Neuronal stem cell (in vitro differentiated cells): ENCODE measurements around the gene C14orf119.

Source experiments
- DNase-seq: peaks from one replicate; pipeline ENCODE4 v3.0.0-alpha.2; 2013; ENCODE audit warnings: low spot score
- H2AFZ ChIP-seq: one replicate; pipeline ENCODE4 v1.6.1; 2013; ENCODE audit warnings: mild to moderate bottlenecking, low read length, inconsistent platforms
- H2AK5ac ChIP-seq: 2 replicates; pipeline ENCODE4 v1.6.1; 2013; ENCODE audit warnings: low read depth, mild to moderate bottlenecking, inconsistent platforms, low read length, moderate library complexity, mixed read lengths
- H2BK120ac ChIP-seq: 2 replicates; pipeline ENCODE4 v1.6.1; 2013; ENCODE audit warnings: low read depth, mild to moderate bottlenecking, inconsistent platforms, low read length, moderate library complexity, mixed read lengths
- H2BK12ac ChIP-seq: one replicate; pipeline ENCODE4 v1.6.1; 2013; ENCODE audit warnings: low read length, inconsistent platforms
- H2BK15ac ChIP-seq: 2 replicates; pipeline ENCODE4 v1.6.1; 2013; ENCODE audit warnings: mild to moderate bottlenecking, low read length, inconsistent platforms, mixed read lengths
- H2BK5ac ChIP-seq: one replicate; pipeline ENCODE4 v1.6.1; 2013; ENCODE audit warnings: inconsistent platforms, mild to moderate bottlenecking, low read length, moderate library complexity
- H3K14ac ChIP-seq: one replicate; pipeline ENCODE4 v1.6.1; 2013; ENCODE audit warnings: low read length, inconsistent platforms
- H3K18ac ChIP-seq: 2 replicates; pipeline ENCODE4 v1.6.1; 2013; ENCODE audit warnings: low read length, inconsistent platforms
- H3K23ac ChIP-seq: 2 replicates; pipeline ENCODE4 v1.6.1; 2013; ENCODE audit warnings: low read depth, mild to moderate bottlenecking, mixed read lengths, low read length, inconsistent platforms; ENCODE audit not compliant: poor library complexity
- H3K27ac ChIP-seq: replicated peaks from 3 replicates; pipeline ENCODE4 v1.5.1; 2013; ENCODE audit warnings: low read length, inconsistent platforms
- H3K27me3 ChIP-seq, 3 experiments: 2 replicates each; pipeline ENCODE4 v1.6.1; 2013; ENCODE audit warnings: low read length in 3 of 3, mild to moderate bottlenecking in 2 of 3, inconsistent platforms in 1 of 3, low read depth in 1 of 3, mixed read lengths in 1 of 3, moderate library complexity in 1 of 3; ENCODE audit not compliant: control insufficient read depth in 3 of 3, insufficient read depth in 3 of 3
- H3K36me3 ChIP-seq, 2 donors: replicated peaks in 1 of 2; 2 replicates each; pipeline ENCODE4 v1.6.1; 2013; ENCODE audit warnings: low read length in 2 of 2; ENCODE audit not compliant: control insufficient read depth in 2 of 2, insufficient read depth in 2 of 2
- H3K4ac ChIP-seq: 2 replicates; pipeline ENCODE4 v1.6.1; 2013; ENCODE audit warnings: inconsistent platforms, mild to moderate bottlenecking, low read length, moderate library complexity
- H3K4me1 ChIP-seq, 2 donors: 1 replicate in 1 of 2; 2 replicates in 1 of 2; pipeline ENCODE4 v1.6.1; 2013; ENCODE audit warnings: low read length in 2 of 2, low read depth in 1 of 2; ENCODE audit not compliant: control insufficient read depth in 2 of 2, insufficient read depth in 1 of 2
- H3K4me2 ChIP-seq: one replicate; pipeline ENCODE4 v1.6.1; 2013; ENCODE audit warnings: mild to moderate bottlenecking, low read length, inconsistent platforms; ENCODE audit not compliant: insufficient read depth, poor library complexity, severe bottlenecking
- H3K4me3 ChIP-seq, 2 donors: 2 replicates each; pipeline ENCODE4 v1.5.1; 2013; ENCODE audit warnings: low read length in 2 of 2, mild to moderate bottlenecking in 2 of 2, inconsistent platforms in 1 of 2, moderate library complexity in 1 of 2
- H3K79me1 ChIP-seq: one replicate; pipeline ENCODE4 v1.6.1; 2013; ENCODE audit warnings: low read depth, mild to moderate bottlenecking, inconsistent platforms, low read length, moderate library complexity
- H3K9ac ChIP-seq: one replicate; pipeline ENCODE4 v1.6.1; 2013; ENCODE audit warnings: mild to moderate bottlenecking, low read depth, low read length, inconsistent platforms; ENCODE audit not compliant: poor library complexity
- H3K9me3 ChIP-seq, 2 donors: replicated peaks in 1 of 2; 2 replicates each; pipeline versions ENCODE3 to v1.6.1; 2013; ENCODE audit warnings: low read length in 2 of 2, mild to moderate bottlenecking in 2 of 2, inconsistent platforms in 1 of 2, low read depth in 1 of 2, mixed read lengths in 1 of 2, moderate library complexity in 1 of 2; ENCODE audit not compliant: control insufficient read depth in 2 of 2, insufficient read depth in 1 of 2
- H4K8ac ChIP-seq: one replicate; pipeline ENCODE4 v1.6.1; 2013; ENCODE audit warnings: low read depth, mild to moderate bottlenecking, inconsistent platforms, low read length, moderate library complexity
- H4K91ac ChIP-seq: one replicate; pipeline ENCODE4 v1.6.1; 2013; ENCODE audit warnings: low read length, low read depth, mild to moderate bottlenecking, inconsistent platforms; ENCODE audit not compliant: poor library complexity
- WGBS, 2 donors: extraction: QIAGEN DNeasy Blood & Tissue Kit; methylation state at CpG; one replicate each; pipeline ENCODE4 v1.1.7; 2013; ENCODE audit warnings: missing lambda C conversion rate in 2 of 2, mixed read lengths in 1 of 2; ENCODE audit not compliant: insufficient read length in 2 of 2, insufficient replicate concordance in 1 of 2; ENCODE audit errors: extremely low coverage in 2 of 2; 5-methylcytosine and 5-hydroxymethylcytosine counted together

C14orf119 gene

DNA sequence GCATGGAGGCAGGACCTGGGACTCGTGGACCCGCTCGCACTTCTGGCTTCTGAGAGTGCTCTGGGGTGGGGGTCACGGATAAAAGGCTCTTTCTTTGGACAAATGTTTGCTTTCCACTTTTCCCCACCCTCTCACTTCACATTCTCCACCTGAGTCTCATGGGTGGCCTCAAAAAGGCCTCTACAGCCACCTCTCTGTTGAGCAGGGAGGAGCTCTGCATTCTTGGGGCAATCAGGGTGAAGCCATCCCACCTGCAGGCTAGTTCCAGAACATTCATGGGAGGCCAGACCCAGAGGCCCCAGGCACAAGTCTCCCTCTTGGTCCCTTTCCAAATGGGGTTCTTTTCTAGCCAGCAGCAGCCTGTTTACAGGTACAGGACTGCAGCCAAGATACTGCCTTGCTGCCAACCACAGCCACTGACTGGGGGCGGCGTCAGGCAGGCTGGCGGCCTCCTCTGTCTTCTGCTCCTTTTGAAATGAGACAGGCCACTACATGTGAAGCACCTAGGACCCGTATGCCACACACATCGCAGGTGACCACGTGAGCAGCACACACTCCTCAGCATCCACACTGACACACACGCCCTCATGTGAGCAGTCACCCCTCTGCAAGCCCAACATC lies 42.0 kb downstream of the C14orf119 start:
- Histone ChIP-seq H2BK5ac (no peak overlapping the region), H3K4me1 (no peaks in the 10 kb centered on the region), H2BK15ac (no peak overlapping the region), H3K14ac (peak overlapping the region; percentile 82), H2BK120ac (no peak overlapping the region), H3K4me3 (peak overlapping the region in 1 of 2 donors; percentile 25), H3K79me1 (no peaks in the 10 kb centered on the region), H3K4me2 (no peak overlapping the region), H3K27me3 (no peaks in the 10 kb centered on the region), H3K9ac (no peak overlapping the region), H3K27ac (no peak overlapping the region), H3K4ac (no peak overlapping the region), H4K8ac (no peak overlapping the region), H3K23ac (peak overlapping the region; percentile 25), H2BK12ac (peak overlapping the region; percentile 58), H2AK5ac (no peak overlapping the region), H3K18ac (peak overlapping the region; percentile 35), H4K91ac (peak overlapping the region; percentile 53), H2AFZ (no peak overlapping the region), H3K36me3 (peaks cover 0 to 23% of the 10 kb centered on the region in 2 donors), H3K9me3 (no peaks in the 10 kb centered on the region)
- DNase-seq = no peak
- WGBS, 2 donors = no CpG with 5 or more reads among the region's 11 CpGs

DNA sequence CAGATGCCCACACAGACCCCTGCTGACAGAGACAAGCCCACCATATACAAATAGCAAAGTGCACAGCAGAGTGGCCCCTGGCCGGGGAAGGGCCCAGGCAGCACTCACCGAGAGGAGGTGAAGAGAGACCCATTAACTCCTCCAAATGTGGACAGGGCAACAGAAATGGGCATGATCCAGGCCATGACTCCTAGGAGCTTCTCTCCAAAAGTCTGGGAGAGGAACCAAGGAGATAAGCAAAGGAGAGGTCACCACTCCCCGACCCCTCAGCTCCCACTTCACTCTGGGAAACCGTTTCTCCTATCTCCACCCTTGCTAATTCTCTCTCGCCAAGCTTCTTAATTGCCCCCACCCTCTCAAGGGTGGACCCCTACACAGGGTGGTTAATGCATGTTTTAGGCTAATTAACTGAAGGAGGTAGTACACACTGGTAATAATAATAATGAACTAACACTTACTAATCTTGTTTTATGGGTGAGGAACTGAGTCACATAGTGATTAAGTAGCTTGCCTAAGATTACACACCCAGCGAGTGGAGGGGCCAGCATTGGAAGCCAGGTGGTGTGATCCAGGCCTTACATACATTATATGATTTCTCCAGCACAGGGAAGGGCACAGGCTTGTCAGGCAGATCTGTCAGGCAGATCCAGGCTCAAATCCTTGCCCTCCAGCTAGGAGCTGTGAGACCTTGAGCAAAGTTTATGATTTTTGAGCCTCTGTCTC lies 42.7 kb downstream of the C14orf119 start:
- no CpG with 5 or more reads among the region's 6 CpGs for WGBS, 2 donors

GRCh38 chr14:23139874-23140273 lies 44.6 kb downstream of the C14orf119 start:
- Histone ChIP-seq H3K4me2 (no peak overlapping the region), H3K9me3 (no peaks in the 10 kb centered on the region), H2BK15ac (no peak overlapping the region), H3K4me3 (no peak overlapping the region), H3K4me1 (no peaks in the 10 kb centered on the region), H3K79me1 (no peaks in the 10 kb centered on the region), H4K8ac (no peak overlapping the region), H4K91ac (no peak overlapping the region), H2BK120ac (no peak overlapping the region), H3K27me3 (no peaks in the 10 kb centered on the region), H3K23ac (no peak overlapping the region), H3K14ac (no peak overlapping the region), H2AFZ (no peak overlapping the region), H3K18ac (no peak overlapping the region), H3K9ac (no peak overlapping the region), H3K4ac (no peak overlapping the region), H3K36me3 (peaks cover 0 to 29% of the 10 kb centered on the region in 2 donors), H2AK5ac (no peak overlapping the region), H3K27ac (no peak overlapping the region), H2BK12ac (no peak overlapping the region), H2BK5ac (no peak overlapping the region)
- DNase-seq = no peak
- WGBS, 2 donors = no CpG with 5 or more reads among the region's 2 CpGs

More for the DNA sequence above, 42.7 kb downstream of the C14orf119 start:
- no peak overlapping the region for H2BK120ac ChIP-seq
- H3K23ac ChIP-seq = peak overlapping the region; percentile 25
- no peak overlapping the region for H4K8ac ChIP-seq
- no peaks in the 10 kb centered on the region for H3K79me1 ChIP-seq
- no peak overlapping the region for H2BK15ac ChIP-seq
- no peak overlapping the region for H3K4ac ChIP-seq
- no peak overlapping the region for H2BK12ac ChIP-seq
- H3K4me3 ChIP-seq = no peak overlapping the region
- H2AK5ac ChIP-seq = no peak overlapping the region
- no peak overlapping the region for H4K91ac ChIP-seq
- no peak for DNase-seq
- no peak overlapping the region for H3K27ac ChIP-seq
- H2BK5ac ChIP-seq = no peak overlapping the region
- peaks cover 0 to 27% of the 10 kb centered on the region in 2 donors for H3K36me3 ChIP-seq
- no peaks in the 10 kb centered on the region for H3K27me3 ChIP-seq
- no peaks in the 10 kb centered on the region for H3K9me3 ChIP-seq
- H3K4me1 ChIP-seq = no peaks in the 10 kb centered on the region
- peak overlapping the region; percentile 82 for H3K14ac ChIP-seq
- no peak overlapping the region for H3K4me2 ChIP-seq
- no peak overlapping the region for H3K9ac ChIP-seq
- no peak overlapping the region for H3K18ac ChIP-seq
- no peak overlapping the region for H2AFZ ChIP-seq

DNA sequence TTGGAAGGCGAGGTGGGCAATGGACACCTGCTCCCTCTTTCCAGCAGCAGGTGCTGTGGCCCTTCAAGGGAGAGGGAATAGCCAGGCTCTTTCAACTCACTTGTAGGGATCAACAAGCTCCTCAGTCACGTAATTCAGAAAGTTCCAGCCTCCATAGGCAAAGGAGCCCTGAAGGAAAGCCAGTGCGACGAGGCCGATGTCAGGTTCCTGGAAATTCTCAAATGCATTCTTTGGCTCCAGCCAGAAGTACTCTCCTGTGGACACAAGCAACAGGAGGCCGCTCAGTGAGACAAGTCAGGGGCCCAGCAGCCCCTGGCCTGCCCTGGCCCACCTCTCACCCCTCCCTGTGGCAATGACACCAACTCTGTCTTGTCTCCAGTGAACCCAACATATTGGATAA lies 45.1 kb downstream of the C14orf119 start:
- H3K79me1 ChIP-seq = no peaks in the 10 kb centered on the region
- no peak overlapping the region for H3K4ac ChIP-seq
- H3K36me3 ChIP-seq = peaks cover 0 to 29% of the 10 kb centered on the region in 2 donors
- no CpG with 5 or more reads among the region's 6 CpGs for WGBS, 2 donors
- H2BK12ac ChIP-seq = no peak overlapping the region
- H3K4me1 ChIP-seq = no peaks in the 10 kb centered on the region
- H3K14ac ChIP-seq = no peak overlapping the region
- no peak overlapping the region for H2BK15ac ChIP-seq
- H3K27ac ChIP-seq = no peak overlapping the region
- no peak overlapping the region for H4K91ac ChIP-seq
- H3K4me2 ChIP-seq = no peak overlapping the region
- no peak overlapping the region for H3K4me3 ChIP-seq
- no peak overlapping the region for H3K9ac ChIP-seq
- no peak for DNase-seq
- no peak overlapping the region for H3K23ac ChIP-seq
- H3K9me3 ChIP-seq = no peaks in the 10 kb centered on the region
- no peak overlapping the region for H2BK120ac ChIP-seq
- no peak overlapping the region for H3K18ac ChIP-seq
- no peak overlapping the region for H4K8ac ChIP-seq
- no peak overlapping the region for H2BK5ac ChIP-seq
- H3K27me3 ChIP-seq = no peaks in the 10 kb centered on the region
- no peak overlapping the region for H2AK5ac ChIP-seq
- no peak overlapping the region for H2AFZ ChIP-seq
